ENCODE data around the gene IL31RA.

IL31RA gene

GRCh38 chr5:55904152-55904551 lies 53.0 kb downstream of the IL31RA start:
- no peak for DNase-seq

GRCh38 chr5:55905251-55905650 lies 54.1 kb downstream of the IL31RA start:
- DNase-seq: no peak

GRCh38 chr5:55907927-55908326 lies 56.8 kb downstream of the IL31RA start:
- no peak for DNase-seq

GRCh38 chr5:55908804-55909203 lies 57.6 kb downstream of the IL31RA start:
- no peak for DNase-seq

GRCh38 chr5:55911784-55912653 lies 60.9 kb downstream of the IL31RA start:
- no peak for DNase-seq

GRCh38 chr5:55913466-55914413 lies 62.6 kb downstream of the IL31RA start:
- no peak for DNase-seq

- no peak for DNase-seq
Measured at GRCh38 chr5:55914971-55915370, 63.8 kb downstream of the IL31RA start.

GRCh38 chr5:55915783-55916182 lies 64.6 kb downstream of the IL31RA start:
- no peak for DNase-seq

GRCh38 chr5:55916986-55917385 lies 65.8 kb downstream of the IL31RA start:
- DNase-seq: no peak

GRCh38 chr5:55917402-55918086 lies 66.4 kb downstream of the IL31RA start:
- DNase-seq: no peak

GRCh38 chr5:55918087-55919035 lies 67.2 kb downstream of the IL31RA start:
- no peak for DNase-seq

- no peak for DNase-seq
Measured at GRCh38 chr5:55919625-55920024, 68.5 kb downstream of the IL31RA start.

GRCh38 chr5:55920784-55921183 lies 69.6 kb downstream of the IL31RA start:
- DNase-seq: no peak

GRCh38 chr5:55921617-55922016 lies 70.5 kb downstream of the IL31RA start:
- DNase-seq: no peak

- DNase-seq: no peak
Measured at GRCh38 chr5:55923177-55923771, 72.1 kb downstream of the IL31RA start.

GRCh38 chr5:55923865-55924500 lies 72.8 kb downstream of the IL31RA start:
- no peak for DNase-seq

- DNase-seq: no peak
Measured at GRCh38 chr5:55924744-55925143, 73.6 kb downstream of the IL31RA start.

GRCh38 chr5:55925181-55925580 lies 74.0 kb downstream of the IL31RA start:
- no peak for DNase-seq

GRCh38 chr5:55925712-55926111 lies 74.6 kb downstream of the IL31RA start:
- no peak for DNase-seq

- DNase-seq: no peak
Measured at GRCh38 chr5:55926476-55926875, 75.3 kb downstream of the IL31RA start.
